ENCODE results near the gene SPI1.

Gene SPI1

GRCh38 chr11:47348131-47348802 lies 30.1 kb downstream of the SPI1 start:
- no peaks in the 10 kb centered on the region for H3K27me3 ChIP-seq (ENCODE audit: insufficient read depth, poor library complexity, severe bottlenecking)

GRCh38 chr11:47347137-47347536 lies 31.2 kb downstream of the SPI1 start:
- Histone ChIP-seq H3K27ac (ENCODE audit: poor library complexity, severe bottlenecking) (no peak overlapping the region), H3K4me1 (ENCODE audit: insufficient read depth, poor library complexity, severe bottlenecking) (no peaks in the 10 kb centered on the region)

More at GRCh38 chr11:47348131-47348802, 30.1 kb downstream of the SPI1 start:
- no peak for DNase-seq (ENCODE audit: low spot score)
- no peaks in the 10 kb centered on the region for H3K9me3 ChIP-seq (ENCODE audit: severe bottlenecking)
- no peak overlapping the region for H3K27ac ChIP-seq (ENCODE audit: poor library complexity, severe bottlenecking)
- ATAC-seq (ENCODE audit: low read depth), result no peak
- no peak overlapping the region for H3K4me3 ChIP-seq (ENCODE audit: severe bottlenecking)
- no peak for TF ChIP-seq CTCF (IDR thresholded peaks at IDR 0.05; ENCODE audit: poor library complexity, severe bottlenecking)
- H3K4me1 ChIP-seq (ENCODE audit: insufficient read depth, poor library complexity, severe bottlenecking), result no peaks in the 10 kb centered on the region
- H3K36me3 ChIP-seq (ENCODE audit: low read depth), result no peaks in the 10 kb centered on the region

GRCh38 chr11:47345890-47346563 lies 32.3 kb downstream of the SPI1 start:
- Histone ChIP-seq H3K27ac (ENCODE audit: poor library complexity, severe bottlenecking) (no peak overlapping the region), H3K9me3 (ENCODE audit: severe bottlenecking) (no peaks in the 10 kb centered on the region), H3K4me3 (ENCODE audit: severe bottlenecking) (no peak overlapping the region), H3K4me1 (ENCODE audit: insufficient read depth, poor library complexity, severe bottlenecking) (no peaks in the 10 kb centered on the region), H3K36me3 (ENCODE audit: low read depth) (no peaks in the 10 kb centered on the region), H3K27me3 (ENCODE audit: insufficient read depth, poor library complexity, severe bottlenecking) (no peaks in the 10 kb centered on the region)
- no peak for ATAC-seq (ENCODE audit: low read depth)
- no peak for DNase-seq (ENCODE audit: low spot score)
- TF ChIP-seq CTCF (IDR thresholded peaks at IDR 0.05; ENCODE audit: poor library complexity, severe bottlenecking), result no peak

More at GRCh38 chr11:47347137-47347536, 31.2 kb downstream of the SPI1 start:
- H3K9me3 ChIP-seq (ENCODE audit: severe bottlenecking), result no peaks in the 10 kb centered on the region
- no peak for TF ChIP-seq CTCF (IDR thresholded peaks at IDR 0.05; ENCODE audit: poor library complexity, severe bottlenecking)
- no peak overlapping the region for H3K4me3 ChIP-seq (ENCODE audit: severe bottlenecking)
- no peaks in the 10 kb centered on the region for H3K36me3 ChIP-seq (ENCODE audit: low read depth)
- ATAC-seq (ENCODE audit: low read depth) (no peak), DNase-seq (ENCODE audit: low spot score) (no peak)
- no peaks in the 10 kb centered on the region for H3K27me3 ChIP-seq (ENCODE audit: insufficient read depth, poor library complexity, severe bottlenecking)

- Histone ChIP-seq H3K9me3 (ENCODE audit: severe bottlenecking) (no peaks in the 10 kb centered on the region), H3K36me3 (ENCODE audit: low read depth) (no peaks in the 10 kb centered on the region), H3K27me3 (ENCODE audit: insufficient read depth, poor library complexity, severe bottlenecking) (no peaks in the 10 kb centered on the region), H3K4me3 (ENCODE audit: severe bottlenecking) (no peak overlapping the region), H3K27ac (ENCODE audit: poor library complexity, severe bottlenecking) (no peak overlapping the region), H3K4me1 (ENCODE audit: insufficient read depth, poor library complexity, severe bottlenecking) (no peaks in the 10 kb centered on the region)
- no peak for TF ChIP-seq CTCF (IDR thresholded peaks at IDR 0.05; ENCODE audit: poor library complexity, severe bottlenecking)
- ATAC-seq (ENCODE audit: low read depth) (no peak), DNase-seq (ENCODE audit: low spot score) (no peak)
Measured at GRCh38 chr11:47342854-47343253, 35.5 kb downstream of the SPI1 start.

Measured in RWPE2 (cell line).